ENCODE results near the gene DNAJC5G. TPM values are rescaled to one million over a fixed set of nuclear protein-coding genes. Genes with fewer than 3 reads are reported as not detected.

Gene DNAJC5G
- total RNA-seq, 1 experiment from 2014 or later = 0.37 TPM

DNA sequence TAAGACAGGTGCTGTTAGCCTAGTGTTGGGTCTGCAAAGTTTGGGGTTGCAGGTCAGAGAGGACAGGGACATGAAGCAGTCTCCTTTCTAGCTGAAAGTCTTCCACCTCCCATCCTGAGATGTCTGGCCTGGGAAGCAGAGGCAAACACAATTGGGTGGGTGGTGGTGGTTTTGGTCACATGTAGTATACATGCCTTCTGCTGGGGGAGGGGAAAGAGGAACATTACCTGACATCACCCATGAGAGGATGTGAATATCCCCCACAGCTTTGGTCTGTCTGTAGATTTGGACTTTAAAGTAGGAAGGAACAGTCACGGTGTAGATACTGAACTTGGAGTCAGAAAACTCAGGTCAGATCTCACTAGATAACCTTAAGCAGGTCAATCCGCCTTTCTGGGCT lies 4.6 kb upstream of the DNAJC5G start:
- H3K4ac ChIP-seq (ENCODE audit: low read depth, low read length) = no peak overlapping the region
- H4K8ac ChIP-seq (replicated peaks; ENCODE audit: insufficient read length, low read depth, low read length) = no peak overlapping the region
- H2BK5ac ChIP-seq (ENCODE audit: insufficient read length, low read length) = no peak overlapping the region
- Mint-ChIP-seq H3K9me3 (peaks cover 0 to 2% of the 10 kb centered on the region in 2 experiments; a peak in 2 of 5 replicates), H3K36me3 (ENCODE audit: insufficient read depth in 1 of 3, low read depth in 3 of 3) (no peaks in the 10 kb centered on the region; a peak in 1 of 7 replicates), H3K27ac (no peak overlapping the region), H3K4me1 (peaks cover 6 to 14% of the 10 kb centered on the region in 2 experiments), H3K27me3 (ENCODE audit: low read depth) (peaks cover 20% of the 10 kb centered on the region), H3K4me3 (no peak overlapping the region)
- H3K14ac ChIP-seq (ENCODE audit: insufficient read depth, low read length) = no peak overlapping the region
- DNase-seq = no peak
- no peaks in the 10 kb centered on the region for H3K9me3 ChIP-seq (ENCODE audit: control insufficient read depth, low read depth, low read length)
- no peaks in the 10 kb centered on the region for H3K23me2 ChIP-seq (ENCODE audit: insufficient read length, low read depth, low read length, poor library complexity, severe bottlenecking)
- peaks cover 5% of the 10 kb centered on the region; the same call in 1 of the 2 replicates for H3K27me3 ChIP-seq (ENCODE audit: insufficient read depth, low read length)
- H3K4me2 ChIP-seq (ENCODE audit: insufficient read depth, insufficient read length, low read length) = no peak overlapping the region
- no CpG with 5 or more reads among the region's 2 CpGs for WGBS (ENCODE audit: extremely low coverage, insufficient read length, low lambda C conversion rate)
- H4K20me1 ChIP-seq (ENCODE audit: control insufficient read depth, insufficient read depth, insufficient read length) = no peaks in the 10 kb centered on the region
- no peak overlapping the region for H3T11ph ChIP-seq (ENCODE audit: low read length)
- no peaks in the 10 kb centered on the region for H3K4me1 ChIP-seq (ENCODE audit: insufficient read depth, low read length)
- H3K27ac ChIP-seq (ENCODE audit: insufficient read length, low read depth, low read length) = no peak overlapping the region
- H2AFZ ChIP-seq (ENCODE audit: low read length) = no peak overlapping the region
- no peak overlapping the region for H3K23ac ChIP-seq (ENCODE audit: insufficient read length, low read depth, low read length)
- H3K9ac ChIP-seq (ENCODE audit: extremely low read depth, insufficient read length, low read length) = no peak overlapping the region
- no peak overlapping the region for H2AK5ac ChIP-seq (ENCODE audit: insufficient read length, low read length)
- no peak overlapping the region for H2BK20ac ChIP-seq (ENCODE audit: low read depth, low read length, poor library complexity, severe bottlenecking)
- no peak overlapping the region for H4K91ac ChIP-seq (ENCODE audit: insufficient read length, low read depth, low read length)
- H2BK15ac ChIP-seq (ENCODE audit: low read depth, low read length) = no peak overlapping the region
- no peak overlapping the region for H4K5ac ChIP-seq (ENCODE audit: insufficient read length, low read depth, low read length)
- H2BK12ac ChIP-seq (ENCODE audit: insufficient read length, low read depth, low read length) = no peak overlapping the region
- no peaks in the 10 kb centered on the region for H3K79me2 ChIP-seq (ENCODE audit: insufficient read depth, low read length)
- H3K79me1 ChIP-seq (ENCODE audit: insufficient read depth, low read depth, low read length, poor library complexity, severe bottlenecking) = no peaks in the 10 kb centered on the region
- no peak overlapping the region for H2BK120ac ChIP-seq (ENCODE audit: low read depth, low read length, poor library complexity, severe bottlenecking)
- TF ChIP-seq, protein P1, sequence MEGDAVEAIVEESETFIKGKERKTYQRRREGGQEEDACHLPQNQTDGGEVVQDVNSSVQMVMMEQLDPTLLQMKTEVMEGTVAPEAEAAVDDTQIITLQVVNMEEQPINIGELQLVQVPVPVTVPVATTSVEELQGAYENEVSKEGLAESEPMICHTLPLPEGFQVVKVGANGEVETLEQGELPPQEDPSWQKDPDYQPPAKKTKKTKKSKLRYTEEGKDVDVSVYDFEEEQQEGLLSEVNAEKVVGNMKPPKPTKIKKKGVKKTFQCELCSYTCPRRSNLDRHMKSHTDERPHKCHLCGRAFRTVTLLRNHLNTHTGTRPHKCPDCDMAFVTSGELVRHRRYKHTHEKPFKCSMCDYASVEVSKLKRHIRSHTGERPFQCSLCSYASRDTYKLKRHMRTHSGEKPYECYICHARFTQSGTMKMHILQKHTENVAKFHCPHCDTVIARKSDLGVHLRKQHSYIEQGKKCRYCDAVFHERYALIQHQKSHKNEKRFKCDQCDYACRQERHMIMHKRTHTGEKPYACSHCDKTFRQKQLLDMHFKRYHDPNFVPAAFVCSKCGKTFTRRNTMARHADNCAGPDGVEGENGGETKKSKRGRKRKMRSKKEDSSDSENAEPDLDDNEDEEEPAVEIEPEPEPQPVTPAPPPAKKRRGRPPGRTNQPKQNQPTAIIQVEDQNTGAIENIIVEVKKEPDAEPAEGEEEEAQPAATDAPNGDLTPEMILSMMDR (conservative IDR thresholded peaks at IDR 0.05) = no peak
- H3K18ac ChIP-seq (ENCODE audit: insufficient read length, low read depth, low read length) = no peak overlapping the region
- H3K56ac ChIP-seq (ENCODE audit: insufficient read length, low read depth, low read length) = no peak overlapping the region
